GM12891 (cell line): Measurements from ENCODE around the gene VWC2.

Experiments
- POLR2A ChIP-seq: IDR thresholded peaks from 2 replicates; pipeline ENCODE4 v1.6.1; 2011; ENCODE audit warnings: low read depth, low read length, control low read depth
- POLR2AphosphoS5 ChIP-seq: IDR thresholded peaks from 2 replicates; pipeline ENCODE4 v1.6.1; 2011; ENCODE audit warnings: low read depth, low read length, control low read depth
- TAF1 ChIP-seq: IDR thresholded peaks from 2 replicates; pipeline ENCODE4 v1.6.1; 2011; ENCODE audit warnings: low read depth, low read length, control low read depth

- TF ChIP-seq POLR2A, result no peak
- TF ChIP-seq POLR2AphosphoS5, result no peak
- TF ChIP-seq TAF1, result no peak
Observed at GRCh38 chr7:49845626-49846025, 72.2 kb downstream of the VWC2 start.
